ENCODE results near the gene CHST5. TPM values are rescaled to one million over a fixed set of nuclear protein-coding genes. Genes with fewer than 3 reads are reported as not detected.
A peak's percentile ranks its signal among the peaks of the same experiment; 100 is the strongest.

Gene CHST5
- total and polyA plus RNA-seq, 7 donors: 0.41 to 18.3 (median 15.0) TPM; not detected in 3

DNA sequence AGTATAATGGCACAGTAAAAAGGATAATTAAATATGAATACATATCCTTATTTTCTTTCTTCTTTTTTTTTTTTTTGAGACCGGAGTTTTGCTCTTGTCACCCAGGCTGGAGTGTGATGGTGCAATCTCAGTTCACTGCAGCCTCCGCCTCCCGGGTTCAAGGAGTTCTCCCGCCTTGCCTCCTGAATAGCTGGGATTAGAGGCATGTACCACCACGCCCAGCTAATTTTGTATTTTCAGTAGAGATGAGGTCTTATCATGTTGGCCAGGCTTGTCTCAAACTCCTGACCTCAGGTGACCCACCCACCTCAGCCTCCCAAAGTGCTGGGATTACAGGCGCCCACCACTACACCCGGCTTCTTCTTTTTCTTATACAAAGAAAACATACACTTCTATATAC lies 42.3 kb upstream of the CHST5 start:
- H3K36me3 ChIP-seq: peaks cover 5 to 72% (median 43%) of the 10 kb centered on the region in 4 donors
- H3K4me1 ChIP-seq: peaks cover 0 to 18% (median 7%) of the 10 kb centered on the region in 4 donors
- H3K9me3 ChIP-seq: no peaks in the 10 kb centered on the region
- H3K4me3 ChIP-seq: no peak overlapping the region
- TF ChIP-seq EP300 (IDR thresholded peaks at IDR 0.05) (no peak), POLR2A (IDR thresholded peaks at IDR 0.05) (no peak), POLR2AphosphoS5 (IDR thresholded peaks at IDR 0.05) (no peak)
- TF ChIP-seq, protein P1, sequence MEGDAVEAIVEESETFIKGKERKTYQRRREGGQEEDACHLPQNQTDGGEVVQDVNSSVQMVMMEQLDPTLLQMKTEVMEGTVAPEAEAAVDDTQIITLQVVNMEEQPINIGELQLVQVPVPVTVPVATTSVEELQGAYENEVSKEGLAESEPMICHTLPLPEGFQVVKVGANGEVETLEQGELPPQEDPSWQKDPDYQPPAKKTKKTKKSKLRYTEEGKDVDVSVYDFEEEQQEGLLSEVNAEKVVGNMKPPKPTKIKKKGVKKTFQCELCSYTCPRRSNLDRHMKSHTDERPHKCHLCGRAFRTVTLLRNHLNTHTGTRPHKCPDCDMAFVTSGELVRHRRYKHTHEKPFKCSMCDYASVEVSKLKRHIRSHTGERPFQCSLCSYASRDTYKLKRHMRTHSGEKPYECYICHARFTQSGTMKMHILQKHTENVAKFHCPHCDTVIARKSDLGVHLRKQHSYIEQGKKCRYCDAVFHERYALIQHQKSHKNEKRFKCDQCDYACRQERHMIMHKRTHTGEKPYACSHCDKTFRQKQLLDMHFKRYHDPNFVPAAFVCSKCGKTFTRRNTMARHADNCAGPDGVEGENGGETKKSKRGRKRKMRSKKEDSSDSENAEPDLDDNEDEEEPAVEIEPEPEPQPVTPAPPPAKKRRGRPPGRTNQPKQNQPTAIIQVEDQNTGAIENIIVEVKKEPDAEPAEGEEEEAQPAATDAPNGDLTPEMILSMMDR (IDR thresholded peaks at IDR 0.05): no peak
- intact Hi-C loops (cut with DNase I): no loop called here
- no peak overlapping the region for H3K27ac ChIP-seq
- 95% methylated on average over 7 of the region's 7 CpGs for WGBS, 2 donors
- no peak for DNase-seq
- H3K27me3 ChIP-seq: no peaks in the 10 kb centered on the region

DNA sequence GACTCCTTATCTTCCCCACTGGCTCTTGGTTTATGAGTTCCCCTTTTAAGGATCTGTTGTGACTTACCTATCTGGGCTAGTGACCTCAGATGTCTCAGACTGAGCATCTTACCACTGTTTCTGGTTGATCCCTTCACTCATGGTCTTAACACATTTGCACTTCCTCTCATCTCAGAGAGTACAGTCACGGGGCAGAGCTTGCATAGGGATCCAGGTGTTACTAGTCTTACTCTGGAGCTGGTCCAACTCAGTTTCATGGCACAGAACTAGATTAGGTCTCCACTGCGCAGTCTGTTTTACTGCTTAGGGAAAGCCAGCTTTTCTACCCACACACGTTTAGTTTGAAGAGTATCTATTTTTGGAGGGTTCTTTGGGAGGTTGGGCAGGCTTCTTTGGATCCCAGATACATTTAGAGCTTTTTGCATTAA lies 40.5 kb upstream of the CHST5 start:
- no peak for DNase-seq
- Histone ChIP-seq H3K9me3 (no peaks in the 10 kb centered on the region), H3K36me3 (peaks cover 5 to 90% (median 56%) of the 10 kb centered on the region in 4 donors), H3K27ac (no peak overlapping the region), H3K4me3 (no peak overlapping the region), H3K27me3 (no peaks in the 10 kb centered on the region), H3K4me1 (peaks cover 0 to 32% (median 18%) of the 10 kb centered on the region in 4 donors)
- intact Hi-C loops (cut with DNase I): no loop called here
- 48 to 75% methylated on average over 3 of the region's 3 CpGs for WGBS, 2 donors
- TF ChIP-seq, protein P1 (IDR thresholded peaks at IDR 0.05): no peak
- TF ChIP-seq POLR2AphosphoS5 (IDR thresholded peaks at IDR 0.05) (no peak), POLR2A (IDR thresholded peaks at IDR 0.05) (no peak), EP300 (IDR thresholded peaks at IDR 0.05) (no peak)

DNA sequence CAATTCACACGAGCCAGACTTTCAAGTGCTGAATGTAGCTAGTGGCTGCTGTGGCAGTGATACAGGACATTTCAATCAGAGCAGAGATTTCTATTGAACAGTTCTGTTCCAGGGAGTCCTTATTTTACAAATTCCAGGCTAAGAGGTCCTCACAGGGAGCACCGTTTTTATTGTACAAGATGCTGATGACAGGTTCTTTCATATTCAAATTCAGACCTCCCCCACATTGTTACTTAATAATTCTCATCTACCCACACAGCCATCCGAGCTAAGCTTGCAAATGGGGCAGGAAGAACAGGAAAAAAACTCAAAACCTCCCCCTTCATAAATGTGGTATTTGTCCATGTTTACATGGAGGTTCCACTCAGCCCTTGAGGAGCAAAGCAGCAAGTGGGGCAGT lies 40.0 kb upstream of the CHST5 start:
- 69 to 71% methylated on average over 3 of the region's 3 CpGs for WGBS, 2 donors

DNA sequence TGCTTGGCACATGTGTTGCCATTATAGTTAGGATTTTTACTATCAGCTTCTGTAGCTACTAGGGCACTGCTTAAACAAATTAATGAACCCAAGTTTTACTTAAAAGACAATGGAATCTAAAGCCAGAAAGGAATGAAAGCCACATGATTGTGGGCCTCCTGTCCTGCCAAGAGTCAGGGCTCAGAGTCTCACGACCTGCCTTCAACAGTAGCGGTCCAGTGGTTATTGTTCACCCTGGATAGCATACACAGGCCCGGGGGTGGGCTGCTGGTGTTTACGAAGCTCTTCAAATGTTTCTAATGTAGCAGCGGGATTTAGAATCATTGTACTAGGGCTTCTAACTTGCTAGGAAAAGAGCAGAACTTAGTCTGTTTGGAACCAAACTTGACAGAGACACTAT lies 38.0 kb upstream of the CHST5 start:
- peaks cover 10 to 100% (median 68%) of the 10 kb centered on the region in 4 donors for H3K36me3 ChIP-seq
- H3K27ac ChIP-seq: no peak overlapping the region
- peak; percentile 48 for DNase-seq
- TF ChIP-seq, protein P1 (IDR thresholded peaks at IDR 0.05): no peak
- TF ChIP-seq POLR2AphosphoS5 (IDR thresholded peaks at IDR 0.05): no peak
- no peak for TF ChIP-seq EP300 (IDR thresholded peaks at IDR 0.05)
- no peak for TF ChIP-seq POLR2A (IDR thresholded peaks at IDR 0.05)
- H3K9me3 ChIP-seq: no peaks in the 10 kb centered on the region
- no peak overlapping the region for H3K4me3 ChIP-seq
- peaks cover 0 to 56% (median 31%) of the 10 kb centered on the region in 4 donors for H3K4me1 ChIP-seq
- no peaks in the 10 kb centered on the region for H3K27me3 ChIP-seq
- intact Hi-C loops (cut with DNase I): no loop called here
- 90 to 92% methylated on average over 5 of the region's 5 CpGs for whole genome bisulfite sequencing, 2 donors

More for the DNA sequence above, 40.0 kb upstream of the CHST5 start:
- H3K4me3 ChIP-seq: no peak overlapping the region
- H3K4me1 ChIP-seq: peaks cover 0 to 36% (median 20%) of the 10 kb centered on the region in 4 donors
- H3K27me3 ChIP-seq: no peaks in the 10 kb centered on the region
- DNase-seq: no peak
- no peak overlapping the region for H3K27ac ChIP-seq
- TF ChIP-seq EP300 (IDR thresholded peaks at IDR 0.05) (no peak), POLR2AphosphoS5 (IDR thresholded peaks at IDR 0.05) (no peak), POLR2A (IDR thresholded peaks at IDR 0.05) (no peak)
- TF ChIP-seq, protein P1 (IDR thresholded peaks at IDR 0.05): no peak
- H3K9me3 ChIP-seq: no peaks in the 10 kb centered on the region
- H3K36me3 ChIP-seq: peaks cover 5 to 94% (median 58%) of the 10 kb centered on the region in 4 donors
- intact Hi-C loops (cut with DNase I): no loop called here
